Suprapubic skin (tissue), 4 donors: ENCODE data around the gene MS4A6A. TPM values are rescaled to one million over a fixed set of nuclear protein-coding genes. Genes with fewer than 3 reads are reported as not detected.

Experiments
- DNase-seq, 2 donors: peaks; one replicate each; pipeline ENCODE4 v3.0.0-alpha.2; 2019; ENCODE audit warnings: low spot score in 2 of 2
- H3K27ac ChIP-seq: fragments of 200-600 bp; sonication (generic); one replicate; pipeline ENCODE4 v1.5.1; 2019
- H3K27me3 ChIP-seq: fragments of 200-600 bp; sonication (generic); one replicate; pipeline ENCODE4 v1.5.1; 2019
- H3K36me3 ChIP-seq: fragments of 200-600 bp; sonication (generic); one replicate; pipeline ENCODE4 v1.5.1; 2019
- H3K4me1 ChIP-seq: fragments of 200-600 bp; sonication (generic); one replicate; pipeline ENCODE4 v1.5.1; 2019
- H3K4me3 ChIP-seq: fragments of 200-600 bp; sonication (generic); one replicate; pipeline ENCODE4 v1.5.1; 2019; ENCODE audit warnings: mild to moderate bottlenecking
- H3K9me3 ChIP-seq: fragments of 200-600 bp; sonication (generic); one replicate; pipeline ENCODE4 v1.5.1; 2019
- CTCF ChIP-seq, 2 donors: fragments of 200-600 bp in 1 of 2; fragments of 450-650 bp in 1 of 2; sonication (generic) in 1 of 2; IDR thresholded peaks; one replicate each; pipeline ENCODE4 v1.5.1; 2016 to 2019; ENCODE audit warnings: antibody characterized with exemption in 2 of 2, mild to moderate bottlenecking in 1 of 2, moderate library complexity in 1 of 2
- EP300 ChIP-seq: sonication (generic); formaldehyde crosslinking; IDR thresholded peaks from one replicate; pipeline ENCODE4 v1.6.1; 2017; ENCODE audit warnings: antibody characterized with exemption
- POLR2A ChIP-seq, 2 donors: fragments of 450-650 bp; IDR thresholded peaks; one replicate each; pipeline ENCODE4 v1.6.1; 2017; ENCODE audit warnings: antibody characterized with exemption in 2 of 2, mild to moderate bottlenecking in 2 of 2, moderate library complexity in 2 of 2
- POLR2AphosphoS5 ChIP-seq, 3 donors: sonication (generic); formaldehyde crosslinking; IDR thresholded peaks; one replicate each; pipeline ENCODE4 v1.6.1; 2017; ENCODE audit warnings: antibody characterized with exemption in 3 of 3
- WGBS: methylation state at CpG from one replicate; pipeline ENCODE4 v1.1.5; 2018; 5-methylcytosine and 5-hydroxymethylcytosine counted together
- total RNA-seq, 4 donors: library from RNA; depleted of rRNA; stranded (reverse); fragments of >200 nt; gene quantifications; one replicate each; pipeline ENCODE4 v1.1.0, GENCODE V29; 2016

The MS4A6A gene
- total RNA-seq, 4 donors from 2014 or later: 6.9 to 13.4 (median 9.2) TPM

- Histone ChIP-seq H3K4me1 (no peaks in the 10 kb centered on the region), H3K36me3 (no peaks in the 10 kb centered on the region), H3K27me3 (no peaks in the 10 kb centered on the region), H3K4me3 (no peak overlapping the region), H3K9me3 (no peaks in the 10 kb centered on the region), H3K27ac (no peak overlapping the region)
- TF ChIP-seq POLR2AphosphoS5 (IDR thresholded peaks at IDR 0.05) (no peak), CTCF (IDR thresholded peaks at IDR 0.05) (no peak)
- DNase-seq: no peak
Observed at GRCh38 chr11:60165951-60166350, 16.9 kb downstream of the MS4A6A start.

GRCh38 chr11:60165538-60165937 lies 17.3 kb downstream of the MS4A6A start:
- TF ChIP-seq EP300: no peak
- no peak for TF ChIP-seq CTCF (IDR thresholded peaks at IDR 0.05)
- no peak for TF ChIP-seq POLR2AphosphoS5 (IDR thresholded peaks at IDR 0.05)
- no peak for TF ChIP-seq POLR2A (IDR thresholded peaks at IDR 0.05)

GRCh38 chr11:60164550-60165075 lies 18.3 kb downstream of the MS4A6A start:
- H3K36me3 ChIP-seq: no peaks in the 10 kb centered on the region
- no peak overlapping the region for H3K27ac ChIP-seq
- H3K9me3 ChIP-seq: no peaks in the 10 kb centered on the region
- no peaks in the 10 kb centered on the region for H3K4me1 ChIP-seq
- no peak for TF ChIP-seq CTCF (IDR thresholded peaks at IDR 0.05)
- no peak for TF ChIP-seq POLR2AphosphoS5 (IDR thresholded peaks at IDR 0.05)
- no peak for TF ChIP-seq POLR2A (IDR thresholded peaks at IDR 0.05)
- TF ChIP-seq EP300: no peak
- no peak for DNase-seq
- H3K27me3 ChIP-seq: no peaks in the 10 kb centered on the region
- 81% methylated on average over 1 of the region's 1 CpG for WGBS
- no peak overlapping the region for H3K4me3 ChIP-seq

More at GRCh38 chr11:60165538-60165937, 17.3 kb downstream of the MS4A6A start:
- DNase-seq: no peak
- H3K36me3 ChIP-seq: no peaks in the 10 kb centered on the region
- no peaks in the 10 kb centered on the region for H3K4me1 ChIP-seq
- H3K9me3 ChIP-seq: no peaks in the 10 kb centered on the region
- WGBS: 51% methylated on average over 2 of the region's 2 CpGs
- no peaks in the 10 kb centered on the region for H3K27me3 ChIP-seq
- no peak overlapping the region for H3K4me3 ChIP-seq
- no peak overlapping the region for H3K27ac ChIP-seq

GRCh38 chr11:60161766-60162165 lies 21.1 kb downstream of the MS4A6A start:
- Histone ChIP-seq H3K27ac (no peak overlapping the region), H3K36me3 (no peaks in the 10 kb centered on the region), H3K4me3 (no peak overlapping the region), H3K4me1 (no peaks in the 10 kb centered on the region), H3K9me3 (no peaks in the 10 kb centered on the region), H3K27me3 (no peaks in the 10 kb centered on the region)
- 74% methylated on average over 4 of the region's 4 CpGs for WGBS
- TF ChIP-seq POLR2AphosphoS5 (IDR thresholded peaks at IDR 0.05) (no peak), CTCF (IDR thresholded peaks at IDR 0.05) (no peak), POLR2A (IDR thresholded peaks at IDR 0.05) (no peak), EP300 (no peak)
- no peak for DNase-seq

- no peaks in the 10 kb centered on the region for H3K9me3 ChIP-seq
- TF ChIP-seq EP300 (no peak), POLR2AphosphoS5 (IDR thresholded peaks at IDR 0.05) (no peak), CTCF (IDR thresholded peaks at IDR 0.05) (no peak), POLR2A (IDR thresholded peaks at IDR 0.05) (no peak)
- H3K4me1 ChIP-seq: no peaks in the 10 kb centered on the region
- no peak for DNase-seq
- no peaks in the 10 kb centered on the region for H3K36me3 ChIP-seq
- H3K27me3 ChIP-seq: no peaks in the 10 kb centered on the region
- H3K27ac ChIP-seq: no peak overlapping the region
- H3K4me3 ChIP-seq: no peak overlapping the region
- WGBS: 56% methylated on average over 2 of the region's 2 CpGs
Observed at GRCh38 chr11:60161107-60161506, 21.8 kb downstream of the MS4A6A start.
